ENCODE measurements around the gene AKAP12. TPM values are rescaled to one million over a fixed set of nuclear protein-coding genes. Genes with fewer than 3 reads are reported as not detected.

AKAP12 gene
- polyA plus RNA-seq, 1 donor from 2014 or later = 21.5 TPM

DNA sequence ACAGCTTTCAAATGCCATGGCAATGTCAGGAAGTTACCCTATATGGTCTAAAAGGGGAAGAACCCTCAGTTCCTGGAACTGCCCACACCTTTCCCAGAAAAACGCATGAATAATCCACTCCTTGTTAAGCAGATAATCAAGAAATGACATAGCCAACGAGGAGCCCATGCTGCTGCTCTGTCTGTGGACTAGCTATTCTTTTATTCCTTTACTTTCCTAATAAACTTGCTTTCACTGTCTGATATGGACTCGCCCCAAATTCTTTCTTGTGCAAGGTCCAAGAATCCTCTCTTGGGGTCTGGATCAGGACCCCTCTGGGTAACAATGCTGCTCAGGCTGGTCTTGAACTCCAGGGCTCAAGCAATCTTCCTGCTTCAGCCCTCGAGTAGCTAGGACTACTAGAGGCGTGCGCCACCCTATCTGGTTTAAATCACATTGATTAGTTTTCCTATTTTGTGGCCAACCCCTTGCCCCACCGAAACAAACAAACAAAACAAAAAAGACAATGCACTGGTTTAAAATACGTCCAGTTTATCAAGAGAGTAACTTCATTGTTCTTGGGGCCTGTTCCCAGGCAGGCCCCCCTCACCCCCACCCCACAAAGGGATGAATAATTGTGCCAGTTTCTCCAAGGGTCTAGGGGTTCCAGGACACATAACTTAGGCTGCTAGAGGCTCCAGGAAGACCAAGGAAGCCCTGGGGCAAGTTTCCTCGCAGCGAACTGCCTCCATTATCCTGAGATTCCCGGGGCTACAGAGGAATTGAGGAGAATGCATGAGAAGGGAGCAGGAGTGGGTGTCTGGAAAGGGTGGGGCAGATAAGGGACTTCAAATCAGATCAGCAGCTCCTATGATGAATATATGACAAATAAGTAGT lies 10.1 kb upstream of the AKAP12 start:
- TF ChIP-seq EP300 (conservative IDR thresholded peaks at IDR 0.05; ENCODE audit: poor library complexity, severe bottlenecking) (no peak), SMC3 (conservative IDR thresholded peaks at IDR 0.05; ENCODE audit: poor library complexity) (no peak), POLR2AphosphoS5 (IDR thresholded peaks at IDR 0.05) (no peak), TAF1 (IDR thresholded peaks at IDR 0.05; ENCODE audit: low read depth) (no peak), MXI1 (conservative IDR thresholded peaks at IDR 0.05; ENCODE audit: poor library complexity, severe bottlenecking) (no peak), RAD21 (conservative IDR thresholded peaks at IDR 0.05) (no peak), EZH2 (IDR thresholded peaks at IDR 0.05; ENCODE audit: borderline replicate concordance, insufficient read depth, low read length, poor library complexity, severe bottlenecking) (no peak)
- TF ChIP-seq, protein P1, sequence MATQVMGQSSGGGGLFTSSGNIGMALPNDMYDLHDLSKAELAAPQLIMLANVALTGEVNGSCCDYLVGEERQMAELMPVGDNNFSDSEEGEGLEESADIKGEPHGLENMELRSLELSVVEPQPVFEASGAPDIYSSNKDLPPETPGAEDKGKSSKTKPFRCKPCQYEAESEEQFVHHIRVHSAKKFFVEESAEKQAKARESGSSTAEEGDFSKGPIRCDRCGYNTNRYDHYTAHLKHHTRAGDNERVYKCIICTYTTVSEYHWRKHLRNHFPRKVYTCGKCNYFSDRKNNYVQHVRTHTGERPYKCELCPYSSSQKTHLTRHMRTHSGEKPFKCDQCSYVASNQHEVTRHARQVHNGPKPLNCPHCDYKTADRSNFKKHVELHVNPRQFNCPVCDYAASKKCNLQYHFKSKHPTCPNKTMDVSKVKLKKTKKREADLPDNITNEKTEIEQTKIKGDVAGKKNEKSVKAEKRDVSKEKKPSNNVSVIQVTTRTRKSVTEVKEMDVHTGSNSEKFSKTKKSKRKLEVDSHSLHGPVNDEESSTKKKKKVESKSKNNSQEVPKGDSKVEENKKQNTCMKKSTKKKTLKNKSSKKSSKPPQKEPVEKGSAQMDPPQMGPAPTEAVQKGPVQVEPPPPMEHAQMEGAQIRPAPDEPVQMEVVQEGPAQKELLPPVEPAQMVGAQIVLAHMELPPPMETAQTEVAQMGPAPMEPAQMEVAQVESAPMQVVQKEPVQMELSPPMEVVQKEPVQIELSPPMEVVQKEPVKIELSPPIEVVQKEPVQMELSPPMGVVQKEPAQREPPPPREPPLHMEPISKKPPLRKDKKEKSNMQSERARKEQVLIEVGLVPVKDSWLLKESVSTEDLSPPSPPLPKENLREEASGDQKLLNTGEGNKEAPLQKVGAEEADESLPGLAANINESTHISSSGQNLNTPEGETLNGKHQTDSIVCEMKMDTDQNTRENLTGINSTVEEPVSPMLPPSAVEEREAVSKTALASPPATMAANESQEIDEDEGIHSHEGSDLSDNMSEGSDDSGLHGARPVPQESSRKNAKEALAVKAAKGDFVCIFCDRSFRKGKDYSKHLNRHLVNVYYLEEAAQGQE (IDR thresholded peaks at IDR 0.05; ENCODE audit: borderline replicate concordance) = no peak
- TF ChIP-seq, protein P2, sequence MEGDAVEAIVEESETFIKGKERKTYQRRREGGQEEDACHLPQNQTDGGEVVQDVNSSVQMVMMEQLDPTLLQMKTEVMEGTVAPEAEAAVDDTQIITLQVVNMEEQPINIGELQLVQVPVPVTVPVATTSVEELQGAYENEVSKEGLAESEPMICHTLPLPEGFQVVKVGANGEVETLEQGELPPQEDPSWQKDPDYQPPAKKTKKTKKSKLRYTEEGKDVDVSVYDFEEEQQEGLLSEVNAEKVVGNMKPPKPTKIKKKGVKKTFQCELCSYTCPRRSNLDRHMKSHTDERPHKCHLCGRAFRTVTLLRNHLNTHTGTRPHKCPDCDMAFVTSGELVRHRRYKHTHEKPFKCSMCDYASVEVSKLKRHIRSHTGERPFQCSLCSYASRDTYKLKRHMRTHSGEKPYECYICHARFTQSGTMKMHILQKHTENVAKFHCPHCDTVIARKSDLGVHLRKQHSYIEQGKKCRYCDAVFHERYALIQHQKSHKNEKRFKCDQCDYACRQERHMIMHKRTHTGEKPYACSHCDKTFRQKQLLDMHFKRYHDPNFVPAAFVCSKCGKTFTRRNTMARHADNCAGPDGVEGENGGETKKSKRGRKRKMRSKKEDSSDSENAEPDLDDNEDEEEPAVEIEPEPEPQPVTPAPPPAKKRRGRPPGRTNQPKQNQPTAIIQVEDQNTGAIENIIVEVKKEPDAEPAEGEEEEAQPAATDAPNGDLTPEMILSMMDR (IDR thresholded peaks at IDR 0.05; ENCODE audit: poor library complexity, severe bottlenecking) = no peak

DNA sequence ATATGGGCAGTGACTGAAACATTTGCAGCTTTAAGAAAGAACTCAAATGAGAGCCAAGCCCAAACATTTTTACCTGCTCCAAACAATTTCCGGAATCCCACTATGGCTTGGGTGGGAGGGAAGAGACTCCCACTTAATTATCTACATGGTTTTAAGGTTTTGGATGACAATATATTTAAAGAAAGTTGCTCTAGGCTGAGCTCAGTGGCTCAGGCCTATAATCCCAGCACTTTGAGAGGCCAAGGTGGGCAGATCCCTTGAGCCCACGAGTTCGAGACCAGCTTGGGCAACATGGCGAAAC lies 9.5 kb upstream of the AKAP12 start:
- TF ChIP-seq, protein P1 (IDR thresholded peaks at IDR 0.05; ENCODE audit: borderline replicate concordance) = no peak
- TF ChIP-seq MXI1 (conservative IDR thresholded peaks at IDR 0.05; ENCODE audit: poor library complexity, severe bottlenecking) (no peak), RAD21 (conservative IDR thresholded peaks at IDR 0.05) (no peak), POLR2AphosphoS5 (IDR thresholded peaks at IDR 0.05) (no peak), SMC3 (conservative IDR thresholded peaks at IDR 0.05; ENCODE audit: poor library complexity) (no peak), EZH2 (IDR thresholded peaks at IDR 0.05; ENCODE audit: borderline replicate concordance, insufficient read depth, low read length, poor library complexity, severe bottlenecking) (no peak), TAF1 (IDR thresholded peaks at IDR 0.05; ENCODE audit: low read depth) (no peak), EP300 (conservative IDR thresholded peaks at IDR 0.05; ENCODE audit: poor library complexity, severe bottlenecking) (no peak)
- TF ChIP-seq, protein P2 (IDR thresholded peaks at IDR 0.05; ENCODE audit: poor library complexity, severe bottlenecking) = no peak
- no peaks in the 10 kb centered on the region for H3K79me2 ChIP-seq (replicated peaks; ENCODE audit: insufficient read depth, low read length)
- no peak overlapping the region for H2AFZ ChIP-seq (ENCODE audit: low read depth, low read length)
- H3K27me3 ChIP-seq (ENCODE audit: insufficient read depth, low read depth, low read length) = no peaks in the 10 kb centered on the region
- no peak overlapping the region for H3K4me3 ChIP-seq (ENCODE audit: low read length)
- H3F3A ChIP-seq (ENCODE audit: insufficient read depth, low read length, poor library complexity, severe bottlenecking) = no peaks in the 10 kb centered on the region
- H3K9ac ChIP-seq (ENCODE audit: low read length) = no peak overlapping the region
- no peaks in the 10 kb centered on the region for H3K9me3 ChIP-seq (ENCODE audit: low read length)
- no peaks in the 10 kb centered on the region for H4K20me1 ChIP-seq (ENCODE audit: insufficient read depth)
- H3K9me2 ChIP-seq (ENCODE audit: insufficient read depth, low read length) = no peaks in the 10 kb centered on the region
- no peak overlapping the region for H3K27ac ChIP-seq (ENCODE audit: low read length)
- H3K4me2 ChIP-seq (ENCODE audit: low read length) = no peak overlapping the region
- H3K36me3 ChIP-seq (ENCODE audit: insufficient read depth, low read length) = no peaks in the 10 kb centered on the region

More for the DNA sequence above, 10.1 kb upstream of the AKAP12 start:
- no peak overlapping the region for H3K27ac ChIP-seq (ENCODE audit: low read length)
- no peaks in the 10 kb centered on the region for H3F3A ChIP-seq (ENCODE audit: insufficient read depth, low read length, poor library complexity, severe bottlenecking)
- no peak overlapping the region for H3K9ac ChIP-seq (ENCODE audit: low read length)
- H2AFZ ChIP-seq (ENCODE audit: low read depth, low read length) = no peak overlapping the region
- no peak overlapping the region for H3K4me2 ChIP-seq (ENCODE audit: low read length)
- no peaks in the 10 kb centered on the region for H3K9me3 ChIP-seq (ENCODE audit: low read length)
- no peaks in the 10 kb centered on the region for H3K79me2 ChIP-seq (replicated peaks; ENCODE audit: insufficient read depth, low read length)
- H3K27me3 ChIP-seq (ENCODE audit: insufficient read depth, low read depth, low read length) = no peaks in the 10 kb centered on the region
- no peaks in the 10 kb centered on the region for H3K36me3 ChIP-seq (ENCODE audit: insufficient read depth, low read length)
- no peaks in the 10 kb centered on the region for H3K9me2 ChIP-seq (ENCODE audit: insufficient read depth, low read length)
- no peak overlapping the region for H3K4me3 ChIP-seq (ENCODE audit: low read length)
- H4K20me1 ChIP-seq (ENCODE audit: insufficient read depth) = no peaks in the 10 kb centered on the region

Data from neural cell (in vitro differentiated cells).